ENCODE results near the gene PPP1R12A. TPM values are rescaled to one million over a fixed set of nuclear protein-coding genes. Genes with fewer than 3 reads are reported as not detected.

The PPP1R12A gene
- total RNA-seq, 2 donors from 2014 or later = 55.4 to 61.9 TPM

- no peak for ATAC-seq
- no peak for DNase-seq
- intact Hi-C loops (cut with DNase I) = no loop called here
Observed at GRCh38 chr12:79732638-79733037, 202.3 kb downstream of the PPP1R12A start.

- intact Hi-C loops (cut with DNase I) = no loop called here
- DNase-seq = no peak
Observed at GRCh38 chr12:79725987-79726386, 208.9 kb downstream of the PPP1R12A start.

More at GRCh38 chr12:79725987-79726386, 208.9 kb downstream of the PPP1R12A start:
- no peak for ATAC-seq

Other genes starting within 250 kb of the PPP1R12A start
- gene PAWR, start 244.1 kb downstream of the PPP1R12A start, total RNA-seq = 10 to 100 TPM; 23.7 to 26.1 TPM
- gene OTOGL, start 164.4 kb upstream of the PPP1R12A start, total RNA-seq = 1 to 10 TPM; 8.4 to 9.2 TPM